Rectal smooth muscle tissue (tissue), 1 donor: ENCODE data around the gene NOP58.
A peak's percentile ranks its signal among the peaks of the same experiment; 100 is the strongest.
"Not testable (repeated sequence)": the region's sequence is repeated elsewhere in the genome, so short reads cannot be mapped to it uniquely, and the experiment has no call there.

Experiments
- H3K27ac ChIP-seq: one replicate; pipeline ENCODE4 v1.7.0; 2013; ENCODE audit warnings: low read depth, low read length, inconsistent platforms
- H3K27me3 ChIP-seq: one replicate; pipeline ENCODE4 v1.7.0; 2013; ENCODE audit warnings: low read length; ENCODE audit not compliant: control insufficient read depth, insufficient read depth
- H3K36me3 ChIP-seq: one replicate; pipeline ENCODE4 v1.7.0; 2013; ENCODE audit warnings: low read length; ENCODE audit not compliant: control insufficient read depth, insufficient read depth
- H3K4me1 ChIP-seq: one replicate; pipeline ENCODE4 v1.7.0; 2013; ENCODE audit warnings: low read length; ENCODE audit not compliant: control insufficient read depth, insufficient read depth
- H3K4me3 ChIP-seq: one replicate; pipeline ENCODE4 v1.7.0; 2013; ENCODE audit warnings: low read length
- H3K9ac ChIP-seq: one replicate; pipeline ENCODE4 v1.7.0; 2013; ENCODE audit warnings: low read length

NOP58 gene

GRCh38 chr2:202317080-202317857, 51.7 kb downstream of the NOP58 start:
- Histone ChIP-seq H3K4me3 (no peak overlapping the region), H3K36me3 (no peaks in the 10 kb centered on the region), H3K27ac (peak overlapping the region; percentile 15), H3K9ac (no peak overlapping the region), H3K4me1 (peaks cover 7% of the 10 kb centered on the region), H3K27me3 (no peaks in the 10 kb centered on the region)

- not testable (repeated sequence) for H3K27me3 ChIP-seq, H3K36me3 ChIP-seq, H3K27ac ChIP-seq, H3K9ac ChIP-seq, H3K4me3 ChIP-seq, H3K4me1 ChIP-seq
Observed at GRCh38 chr2:202320362-202320761, 54.8 kb downstream of the NOP58 start.

- H3K36me3 ChIP-seq, result no peaks in the 10 kb centered on the region
Observed at GRCh38 chr2:202322435-202322834, 56.9 kb downstream of the NOP58 start.

GRCh38 chr2:202327858-202328257, 62.3 kb downstream of the NOP58 start:
- Histone ChIP-seq H3K27me3 (no peaks in the 10 kb centered on the region), H3K27ac (no peak overlapping the region), H3K4me3 (no peak overlapping the region), H3K9ac (no peak overlapping the region), H3K4me1 (no peaks in the 10 kb centered on the region), H3K36me3 (no peaks in the 10 kb centered on the region)

More at GRCh38 chr2:202322435-202322834, 56.9 kb downstream of the NOP58 start:
- Histone ChIP-seq H3K27ac (no peak overlapping the region), H3K4me3 (no peak overlapping the region), H3K27me3 (no peaks in the 10 kb centered on the region), H3K9ac (no peak overlapping the region), H3K4me1 (peaks cover 6% of the 10 kb centered on the region)

GRCh38 chr2:202335791-202336467, 70.4 kb downstream of the NOP58 start:
- Histone ChIP-seq H3K9ac (no peak overlapping the region), H3K36me3 (no peaks in the 10 kb centered on the region), H3K27me3 (no peaks in the 10 kb centered on the region), H3K4me1 (no peaks in the 10 kb centered on the region), H3K4me3 (no peak overlapping the region), H3K27ac (no peak overlapping the region)

GRCh38 chr2:202337151-202337550, 71.6 kb downstream of the NOP58 start:
- Histone ChIP-seq H3K36me3 (no peaks in the 10 kb centered on the region), H3K9ac (no peak overlapping the region), H3K4me1 (no peaks in the 10 kb centered on the region), H3K27me3 (no peaks in the 10 kb centered on the region), H3K27ac (no peak overlapping the region), H3K4me3 (no peak overlapping the region)

- Histone ChIP-seq H3K9ac (no peak overlapping the region), H3K36me3 (no peaks in the 10 kb centered on the region), H3K4me1 (no peaks in the 10 kb centered on the region), H3K27me3 (no peaks in the 10 kb centered on the region), H3K27ac (no peak overlapping the region), H3K4me3 (no peak overlapping the region)
Observed at GRCh38 chr2:202337706-202338346, 72.3 kb downstream of the NOP58 start.

- H3K27me3 ChIP-seq, result no peaks in the 10 kb centered on the region
- H3K9ac ChIP-seq, result no peak overlapping the region
Observed at GRCh38 chr2:202339071-202339870, 73.7 kb downstream of the NOP58 start.

GRCh38 chr2:202344178-202344577, 78.6 kb downstream of the NOP58 start:
- Histone ChIP-seq H3K27me3 (no peaks in the 10 kb centered on the region), H3K27ac (no peak overlapping the region), H3K4me3 (no peak overlapping the region), H3K36me3 (no peaks in the 10 kb centered on the region), H3K9ac (no peak overlapping the region), H3K4me1 (no peaks in the 10 kb centered on the region)

More at GRCh38 chr2:202339071-202339870, 73.7 kb downstream of the NOP58 start:
- H3K4me1 ChIP-seq, result no peaks in the 10 kb centered on the region
- H3K4me3 ChIP-seq, result no peak overlapping the region
- no peaks in the 10 kb centered on the region for H3K36me3 ChIP-seq
- H3K27ac ChIP-seq, result no peak overlapping the region

- Histone ChIP-seq H3K36me3 (no peaks in the 10 kb centered on the region), H3K27ac (no peak overlapping the region), H3K9ac (no peak overlapping the region), H3K27me3 (no peaks in the 10 kb centered on the region), H3K4me3 (no peak overlapping the region), H3K4me1 (no peaks in the 10 kb centered on the region)
Observed at GRCh38 chr2:202346180-202346579, 80.6 kb downstream of the NOP58 start.
